HEK293 (cell line): Measurements from ENCODE around the gene ZCCHC8.

ENCODE experiments used
- CTCF ChIA-PET: fragments of 350-600 bp; formaldehyde crosslinking; extraction: SDS; loops from one replicate; lab custom pipeline; 2021; ENCODE audit warnings: antibody characterized with exemption; lab: Yijun Ruan, JAX
- POLR2A ChIA-PET: fragments of 300-600 bp; formaldehyde crosslinking; extraction: SDS; loops from one replicate; lab custom pipeline; 2020; ENCODE audit warnings: antibody characterized with exemption, inconsistent platforms; lab: Yijun Ruan, JAX
- H3K27ac ChIP-seq: fragments of 200-500 bp; sonication (Bioruptor generic); 2 replicates; pipeline ENCODE4 v1.5.1; 2014; ENCODE audit warnings: low read depth, low read length, control low read depth, inconsistent platforms; ENCODE audit errors: extremely low read depth
- H3K36me3 ChIP-seq, 2 experiments: fragments of 200-500 bp in 1 of 2; sonication (Bioruptor generic) in 1 of 2; 1 replicate in 1 of 2; 2 replicates in 1 of 2; pipeline ENCODE4 v1.5.1; 2014 to 2017; ENCODE audit warnings: inconsistent platforms in 2 of 2, low read length in 2 of 2; ENCODE audit not compliant: control insufficient read depth in 2 of 2, insufficient read depth in 1 of 2
- H3K4me1 ChIP-seq: fragments of 200-500 bp; sonication (Bioruptor generic); 2 replicates; pipeline ENCODE4 v1.5.1; 2014; ENCODE audit warnings: mild to moderate bottlenecking, low read length, inconsistent platforms; ENCODE audit not compliant: control insufficient read depth, insufficient read depth
- H3K4me3 ChIP-seq: 2 replicates; pipeline ENCODE4 v1.5.1; 2011; ENCODE audit warnings: low read depth, mild to moderate bottlenecking, control low read depth, low read length, moderate library complexity
- H3K9me3 ChIP-seq: fragments of 200-500 bp; sonication (Bioruptor generic); 2 replicates; pipeline ENCODE4 v1.5.1; 2014; ENCODE audit warnings: low read depth, low read length, inconsistent platforms; ENCODE audit not compliant: control insufficient read depth, insufficient read depth
- BCL11B ChIP-seq: fragments of 450-650 bp; formaldehyde crosslinking; IDR thresholded peaks from 2 replicates; pipeline ENCODE4 v1.5.1; 2016; ENCODE audit warnings: low read depth, missing biosample characterization, missing genetic modification characterization
- EGR2 ChIP-seq: fragments of 450-650 bp; formaldehyde crosslinking; IDR thresholded peaks from 2 replicates; pipeline ENCODE4 v1.5.1; 2016; ENCODE audit warnings: low read depth, missing biosample characterization, missing genetic modification characterization
- GLIS1 ChIP-seq: fragments of 450-650 bp; formaldehyde crosslinking; IDR thresholded peaks from 2 replicates; pipeline ENCODE4 v1.5.1; 2016; ENCODE audit warnings: missing biosample characterization, missing genetic modification characterization
- OSR2 ChIP-seq: fragments of 450-650 bp; formaldehyde crosslinking; IDR thresholded peaks from 2 replicates; pipeline ENCODE4 v1.5.1; 2016; ENCODE audit warnings: missing biosample characterization, missing genetic modification characterization
- PRDM1 ChIP-seq: fragments of 450-650 bp; formaldehyde crosslinking; IDR thresholded peaks from 2 replicates; pipeline ENCODE4; 2016; ENCODE audit warnings: missing biosample characterization, missing genetic modification characterization
- SETDB1 ChIP-seq: IDR thresholded peaks from one replicate; pipeline ENCODE4 v1.6.1; 2017; ENCODE audit warnings: mild to moderate bottlenecking, low read length, moderate library complexity, mixed read lengths; ENCODE audit not compliant: insufficient read length
- TCF7L2 ChIP-seq: IDR thresholded peaks from 2 replicates; pipeline ENCODE4 v1.6.1; 2011; ENCODE audit warnings: low read depth, mild to moderate bottlenecking, inconsistent platforms, low read length, moderate library complexity, borderline replicate concordance
- WT1 ChIP-seq: fragments of 450-650 bp; formaldehyde crosslinking; IDR thresholded peaks from 2 replicates; pipeline ENCODE4 v1.5.1; 2016; ENCODE audit warnings: missing biosample characterization, missing genetic modification characterization
- ZBTB1 ChIP-seq: fragments of 450-650 bp; formaldehyde crosslinking; IDR thresholded peaks from 2 replicates; pipeline ENCODE4 v1.5.1; 2016; ENCODE audit warnings: missing biosample characterization, missing genetic modification characterization
- ZNF133 ChIP-seq: fragments of 450-650 bp; formaldehyde crosslinking; IDR thresholded peaks from 2 replicates; pipeline ENCODE4 v1.5.1; 2016; ENCODE audit warnings: missing biosample characterization, missing genetic modification characterization
- ZNF155 ChIP-seq: fragments of 450-650 bp; formaldehyde crosslinking; IDR thresholded peaks from 2 replicates; pipeline ENCODE4 v1.5.1; 2016; ENCODE audit warnings: missing biosample characterization, missing genetic modification characterization
- ZNF280C ChIP-seq: fragments of 450-650 bp; formaldehyde crosslinking; IDR thresholded peaks from 2 replicates; pipeline ENCODE4 v1.5.1; 2016; ENCODE audit warnings: missing biosample characterization, missing genetic modification characterization
- ZNF335 ChIP-seq: fragments of 450-650 bp; formaldehyde crosslinking; conservative IDR thresholded peaks from 2 replicates; pipeline ENCODE4 v1.5.1; 2016; ENCODE audit warnings: missing biosample characterization, missing genetic modification characterization
- ZNF341 ChIP-seq: fragments of 450-650 bp; formaldehyde crosslinking; IDR thresholded peaks from 2 replicates; pipeline ENCODE4; 2016; ENCODE audit warnings: low read depth, missing biosample characterization, missing genetic modification characterization
- ZNF548 ChIP-seq: fragments of 450-650 bp; formaldehyde crosslinking; IDR thresholded peaks from 2 replicates; pipeline ENCODE4 v1.5.1; 2016; ENCODE audit warnings: missing biosample characterization, missing genetic modification characterization
- ZNF561 ChIP-seq: fragments of 450-650 bp; IDR thresholded peaks from 2 replicates; pipeline ENCODE4 v1.5.1; 2018; ENCODE audit warnings: missing biosample characterization, missing genetic modification characterization, borderline replicate concordance
- ZNF580 ChIP-seq: fragments of 450-650 bp; formaldehyde crosslinking; IDR thresholded peaks from 2 replicates; pipeline ENCODE4 v1.5.1; 2016; ENCODE audit warnings: missing biosample characterization, missing genetic modification characterization
- ZNF677 ChIP-seq: fragments of 450-650 bp; IDR thresholded peaks from 2 replicates; pipeline ENCODE4 v1.5.0; 2018; ENCODE audit warnings: missing biosample characterization, mild to moderate bottlenecking, missing genetic modification characterization, moderate library complexity
- ZNF777 ChIP-seq: fragments of 450-650 bp; formaldehyde crosslinking; IDR thresholded peaks from 2 replicates; pipeline ENCODE4 v1.5.1; 2017; ENCODE audit warnings: missing biosample characterization, missing genetic modification characterization, borderline replicate concordance
- TF ChIP-seq, protein P1 (sequence below): fragments of 450-650 bp; formaldehyde crosslinking; IDR thresholded peaks from 2 replicates; pipeline ENCODE4 v1.5.1; 2016; ENCODE audit warnings: missing biosample characterization, missing genetic modification characterization
- TF ChIP-seq, protein P2 (sequence below): fragments of 450-650 bp; formaldehyde crosslinking; IDR thresholded peaks from 2 replicates; pipeline ENCODE4 v1.5.1; 2016; ENCODE audit warnings: missing biosample characterization, missing genetic modification characterization, borderline replicate concordance

Gene ZCCHC8

DNA sequence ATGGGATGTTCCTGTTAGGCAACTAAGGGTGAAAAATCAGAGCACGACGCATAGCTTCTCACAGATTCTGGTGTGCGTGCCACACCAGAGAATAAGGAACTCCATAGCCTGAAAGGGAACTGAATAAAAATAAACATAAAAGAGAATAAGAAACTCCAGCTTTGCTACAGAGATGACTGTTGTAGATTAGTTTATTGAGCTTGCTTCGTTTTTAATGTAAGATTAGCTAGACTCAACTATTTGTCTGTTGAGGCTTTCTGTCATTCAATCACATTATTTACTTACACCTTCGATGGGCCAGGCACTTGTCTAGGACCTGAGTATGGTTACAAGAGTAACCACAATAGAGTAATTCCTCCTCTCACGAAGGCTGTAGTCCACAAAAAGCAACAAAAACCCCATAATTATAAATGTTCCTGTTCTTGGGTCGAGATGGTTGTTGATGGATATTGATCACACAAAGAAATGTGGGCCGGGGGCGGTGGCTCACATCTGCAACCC lies 807 bp upstream of the ZCCHC8 start:
- ChIA-PET CTCF (interaction anchor here (0.6 to 2.4 kb wide), 4 partner anchors 95 to 192 kb away, joined by 3 to 23 read pairs (median 4); no protein-coding TSS in a partner anchor), POLR2A (interaction anchor here (0.6 to 2.2 kb wide), 16 partner anchors 9 to 731 kb away, joined by 3 to 55 read pairs (median 4); partner anchors contain the start of genes DENR, DIABLO, KNTC1 and MPHOSPH9)
- H3K4me1 ChIP-seq: peaks cover 3% of the 10 kb centered on the region; the same call in 1 of the 2 replicates
- peaks cover 35 to 38% of the 10 kb centered on the region in 2 experiments for H3K36me3 ChIP-seq
- TF ChIP-seq TCF7L2 (no peak), ZNF580 (tag by site-specific recombination) (no peak), SETDB1 (no peak), ZNF548 (tag by site-specific recombination) (no peak), ZNF777 (tag by site-specific recombination) (no peak)
- no peaks in the 10 kb centered on the region for H3K9me3 ChIP-seq
- H3K4me3 ChIP-seq: no peak overlapping the region
- peak overlapping the region; percentile 2 for H3K27ac ChIP-seq

- ChIA-PET POLR2A (interaction anchor here (0.5 to 3.7 kb wide), 23 partner anchors 8 to 773 kb away, joined by 3 to 55 read pairs (median 5); partner anchors contain the start of genes DIABLO, KNTC1, MLXIP and MPHOSPH9), CTCF (interaction anchor here (0.6 to 2.4 kb wide), 2 partner anchors 51 to 100 kb away, joined by 3 to 23 read pairs; no protein-coding TSS in a partner anchor)
- H3K4me3 ChIP-seq: peak overlapping the region; percentile 85
- peak overlapping the region; percentile 95 for H3K27ac ChIP-seq
- H3K9me3 ChIP-seq: no peaks in the 10 kb centered on the region
- peaks cover 32 to 33% of the 10 kb centered on the region in 2 experiments for H3K36me3 ChIP-seq
- H3K4me1 ChIP-seq: peaks cover 3% of the 10 kb centered on the region; the same call in 1 of the 2 replicates
- TF ChIP-seq ZNF677 (tag by site-specific recombination) (0 out of 2 replicates have a peak, but pooled peaks have one; percentile 34), WT1 (tag by site-specific recombination) (0 out of 2 replicates have a peak, but pooled peaks have one; percentile 10), GLIS1 (peak; percentile 86), ZNF133 (no peak), ZNF341 (peak; percentile 55; the same call in 1 of the 2 replicates), EGR2 (tag by site-specific recombination) (peak; percentile 35; the same call in 1 of the 2 replicates), ZNF280C (no peak), ZNF561 (tag by site-specific recombination) (peak; percentile 65; the same call in 1 of the 2 replicates), ZBTB1 (tag by site-specific recombination) (no peak), BCL11B (tag by site-specific recombination) (peak; percentile 79; the same call in 1 of the 2 replicates), PRDM1 (tag by site-specific recombination) (no peak), ZNF155 (no peak), OSR2 (tag by site-specific recombination) (peak; percentile 61), ZNF335 (peak; percentile 58)
- TF ChIP-seq, protein P1, sequence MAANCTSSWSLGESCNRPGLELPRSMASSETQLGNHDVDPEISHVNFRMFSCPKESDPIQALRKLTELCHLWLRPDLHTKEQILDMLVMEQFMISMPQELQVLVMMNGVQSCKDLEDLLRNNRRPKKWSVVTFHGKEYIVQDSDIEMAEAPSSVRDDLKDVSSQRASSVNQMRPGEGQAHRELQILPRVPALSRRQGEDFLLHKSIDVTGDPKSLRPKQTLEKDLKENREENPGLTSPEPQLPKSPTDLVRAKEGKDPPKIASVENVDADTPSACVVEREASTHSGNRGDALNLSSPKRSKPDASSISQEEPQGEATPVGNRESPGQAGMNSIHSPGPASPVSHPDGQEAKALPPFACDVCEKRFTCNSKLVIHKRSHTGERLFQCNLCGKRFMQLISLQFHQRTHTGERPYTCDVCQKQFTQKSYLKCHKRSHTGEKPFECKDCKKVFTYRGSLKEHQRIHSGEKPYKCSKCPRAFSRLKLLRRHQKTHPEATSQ (tag by site-specific recombination): peak; percentile 19; the same call in 1 of the 2 replicates
- TF ChIP-seq, protein P2, sequence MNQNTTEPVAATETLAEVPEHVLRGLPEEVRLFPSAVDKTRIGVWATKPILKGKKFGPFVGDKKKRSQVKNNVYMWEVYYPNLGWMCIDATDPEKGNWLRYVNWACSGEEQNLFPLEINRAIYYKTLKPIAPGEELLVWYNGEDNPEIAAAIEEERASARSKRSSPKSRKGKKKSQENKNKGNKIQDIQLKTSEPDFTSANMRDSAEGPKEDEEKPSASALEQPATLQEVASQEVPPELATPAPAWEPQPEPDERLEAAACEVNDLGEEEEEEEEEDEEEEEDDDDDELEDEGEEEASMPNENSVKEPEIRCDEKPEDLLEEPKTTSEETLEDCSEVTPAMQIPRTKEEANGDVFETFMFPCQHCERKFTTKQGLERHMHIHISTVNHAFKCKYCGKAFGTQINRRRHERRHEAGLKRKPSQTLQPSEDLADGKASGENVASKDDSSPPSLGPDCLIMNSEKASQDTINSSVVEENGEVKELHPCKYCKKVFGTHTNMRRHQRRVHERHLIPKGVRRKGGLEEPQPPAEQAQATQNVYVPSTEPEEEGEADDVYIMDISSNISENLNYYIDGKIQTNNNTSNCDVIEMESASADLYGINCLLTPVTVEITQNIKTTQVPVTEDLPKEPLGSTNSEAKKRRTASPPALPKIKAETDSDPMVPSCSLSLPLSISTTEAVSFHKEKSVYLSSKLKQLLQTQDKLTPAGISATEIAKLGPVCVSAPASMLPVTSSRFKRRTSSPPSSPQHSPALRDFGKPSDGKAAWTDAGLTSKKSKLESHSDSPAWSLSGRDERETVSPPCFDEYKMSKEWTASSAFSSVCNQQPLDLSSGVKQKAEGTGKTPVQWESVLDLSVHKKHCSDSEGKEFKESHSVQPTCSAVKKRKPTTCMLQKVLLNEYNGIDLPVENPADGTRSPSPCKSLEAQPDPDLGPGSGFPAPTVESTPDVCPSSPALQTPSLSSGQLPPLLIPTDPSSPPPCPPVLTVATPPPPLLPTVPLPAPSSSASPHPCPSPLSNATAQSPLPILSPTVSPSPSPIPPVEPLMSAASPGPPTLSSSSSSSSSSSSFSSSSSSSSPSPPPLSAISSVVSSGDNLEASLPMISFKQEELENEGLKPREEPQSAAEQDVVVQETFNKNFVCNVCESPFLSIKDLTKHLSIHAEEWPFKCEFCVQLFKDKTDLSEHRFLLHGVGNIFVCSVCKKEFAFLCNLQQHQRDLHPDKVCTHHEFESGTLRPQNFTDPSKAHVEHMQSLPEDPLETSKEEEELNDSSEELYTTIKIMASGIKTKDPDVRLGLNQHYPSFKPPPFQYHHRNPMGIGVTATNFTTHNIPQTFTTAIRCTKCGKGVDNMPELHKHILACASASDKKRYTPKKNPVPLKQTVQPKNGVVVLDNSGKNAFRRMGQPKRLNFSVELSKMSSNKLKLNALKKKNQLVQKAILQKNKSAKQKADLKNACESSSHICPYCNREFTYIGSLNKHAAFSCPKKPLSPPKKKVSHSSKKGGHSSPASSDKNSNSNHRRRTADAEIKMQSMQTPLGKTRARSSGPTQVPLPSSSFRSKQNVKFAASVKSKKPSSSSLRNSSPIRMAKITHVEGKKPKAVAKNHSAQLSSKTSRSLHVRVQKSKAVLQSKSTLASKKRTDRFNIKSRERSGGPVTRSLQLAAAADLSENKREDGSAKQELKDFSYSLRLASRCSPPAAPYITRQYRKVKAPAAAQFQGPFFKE (tag by site-specific recombination): no peak
Observed at GRCh38 chr12:122499991-122500684, 594 bp downstream of the ZCCHC8 start.
